WERI-Rb-1 (cell line): ENCODE results near the gene CCDC174.

Source experiments
- DNase-seq: peaks from one replicate; pipeline ENCODE4 v3.0.0-alpha.2; 2020
- H3K27ac ChIP-seq: fragments of 250-450 bp; sonication (Bioruptor Pico); 2 replicates; pipeline ENCODE4 v1.5.1; 2020; ENCODE audit warnings: mild to moderate bottlenecking, moderate library complexity
- H3K27me3 ChIP-seq: fragments of 250-450 bp; sonication (Bioruptor Pico); 2 replicates; pipeline ENCODE4 v1.5.1; 2021; ENCODE audit warnings: mild to moderate bottlenecking, low read depth, moderate library complexity; ENCODE audit not compliant: insufficient read depth, severe bottlenecking
- H3K36me3 ChIP-seq: fragments of 250-450 bp; sonication (Bioruptor Pico); 2 replicates; pipeline ENCODE4 v1.5.1; 2020; ENCODE audit warnings: mild to moderate bottlenecking, moderate library complexity
- H3K4me3 ChIP-seq: 2 replicates; pipeline ENCODE4 v1.5.1; 2011; ENCODE audit warnings: low read depth, mild to moderate bottlenecking, control low read depth, low read length
- H3K9me3 ChIP-seq: fragments of 250-450 bp; sonication (Bioruptor Pico); 2 replicates; pipeline ENCODE4 v1.5.1; 2021; ENCODE audit warnings: mild to moderate bottlenecking, moderate library complexity; ENCODE audit not compliant: severe bottlenecking
- CTCF ChIP-seq: IDR thresholded peaks from 2 replicates; pipeline ENCODE4 v1.5.1; 2011; ENCODE audit warnings: low read depth, mild to moderate bottlenecking, control low read depth, inconsistent platforms, low read length

The CCDC174 gene

GRCh38 chr3:14622368-14622767 is 29.2 kb upstream of the CCDC174 start:
- Histone ChIP-seq H3K27me3 (no peaks in the 10 kb centered on the region), H3K27ac (no peak overlapping the region), H3K9me3 (no peaks in the 10 kb centered on the region), H3K36me3 (no peaks in the 10 kb centered on the region), H3K4me3 (no peak overlapping the region)
- DNase-seq: no peak
- TF ChIP-seq CTCF: no peak

GRCh38 chr3:14623569-14624051 is 28.0 kb upstream of the CCDC174 start:
- no peak for DNase-seq
- H3K4me3 ChIP-seq: no peak overlapping the region
- TF ChIP-seq CTCF: no peak
- peaks cover 9% of the 10 kb centered on the region for H3K9me3 ChIP-seq
- no peaks in the 10 kb centered on the region for H3K27me3 ChIP-seq
- no peak overlapping the region for H3K27ac ChIP-seq
- no peaks in the 10 kb centered on the region for H3K36me3 ChIP-seq

GRCh38 chr3:14624498-14624897 is 27.1 kb upstream of the CCDC174 start:
- Histone ChIP-seq H3K9me3 (peaks cover 15% of the 10 kb centered on the region), H3K4me3 (no peak overlapping the region), H3K27me3 (no peaks in the 10 kb centered on the region), H3K36me3 (no peaks in the 10 kb centered on the region), H3K27ac (no peak overlapping the region)
- no peak for TF ChIP-seq CTCF
- no peak for DNase-seq

- TF ChIP-seq CTCF: no peak
- DNase-seq: no peak
- no peaks in the 10 kb centered on the region for H3K36me3 ChIP-seq
These were observed 26.1 kb upstream of the CCDC174 start for GRCh38 chr3:14625443-14625842.

GRCh38 chr3:14627815-14628214 is 23.7 kb upstream of the CCDC174 start:
- no peak overlapping the region for H3K27ac ChIP-seq
- no peaks in the 10 kb centered on the region for H3K27me3 ChIP-seq
- no peak for DNase-seq
- no peaks in the 10 kb centered on the region for H3K36me3 ChIP-seq
- no peak overlapping the region for H3K4me3 ChIP-seq
- H3K9me3 ChIP-seq: peaks cover 15% of the 10 kb centered on the region
- TF ChIP-seq CTCF: no peak

More at GRCh38 chr3:14625443-14625842, 26.1 kb upstream of the CCDC174 start:
- Histone ChIP-seq H3K27ac (no peak overlapping the region), H3K4me3 (no peak overlapping the region), H3K27me3 (no peaks in the 10 kb centered on the region), H3K9me3 (peaks cover 15% of the 10 kb centered on the region)

GRCh38 chr3:14628406-14628805 is 23.2 kb upstream of the CCDC174 start:
- DNase-seq: peak; percentile 42

More at GRCh38 chr3:14628406-14628805, 23.2 kb upstream of the CCDC174 start:
- Histone ChIP-seq H3K4me3 (no peak overlapping the region), H3K27me3 (no peaks in the 10 kb centered on the region), H3K27ac (no peak overlapping the region), H3K9me3 (peaks cover 15% of the 10 kb centered on the region), H3K36me3 (no peaks in the 10 kb centered on the region)
- TF ChIP-seq CTCF: no peak
